HG02642 (cell line): ENCODE measurements around the gene ADK.
"Not testable (repeated sequence)": the region's sequence is repeated elsewhere in the genome, so short reads cannot be mapped to it uniquely, and the experiment has no call there.

Experiments
- ATAC-seq: cut with Tn5 transposase; IDR thresholded peaks from one replicate; pipeline ENCODE4 v1.9.1; 2021; ENCODE audit warnings: mild to moderate bottlenecking; ENCODE audit not compliant: unreplicated experiment, poor library complexity

Gene ADK

GRCh38 chr10:74335501-74335900 lies 184.5 kb downstream of the ADK start:
- no peak for ATAC-seq

DNA sequence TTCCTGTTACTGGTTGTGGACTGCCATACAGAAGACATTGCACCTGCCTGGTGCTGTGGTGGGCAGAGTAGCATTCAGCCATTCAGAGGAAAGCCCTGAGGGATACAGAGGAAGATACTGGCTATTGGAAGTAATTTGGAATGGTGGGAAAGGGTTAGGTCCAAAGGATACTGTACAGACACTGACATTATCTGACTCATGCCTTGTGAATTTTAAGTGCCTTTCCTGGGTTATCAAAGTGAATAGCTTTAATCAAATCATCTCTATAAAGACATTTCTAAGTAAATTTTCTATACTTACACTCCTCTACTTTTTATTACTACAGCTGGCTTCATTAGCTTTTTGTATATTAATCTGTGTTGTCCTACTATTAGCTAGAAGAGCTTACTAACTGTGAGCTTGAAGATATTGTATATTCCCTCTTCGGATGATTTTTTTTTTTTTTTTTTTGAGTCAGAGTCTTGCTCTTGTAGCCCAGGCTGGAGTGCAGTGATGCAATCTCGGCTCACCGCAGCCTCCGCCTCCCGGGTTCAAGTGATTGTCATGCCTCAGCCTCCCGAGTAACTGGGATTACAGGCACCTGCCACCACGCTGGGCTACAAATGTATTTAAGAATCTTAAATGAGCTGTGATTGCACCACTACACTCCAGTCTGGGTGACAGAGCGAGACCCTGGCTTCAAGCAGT lies 186.5 kb downstream of the ADK start:
- no peak for ATAC-seq

GRCh38 chr10:74342991-74343390 lies 192.0 kb downstream of the ADK start:
- ATAC-seq: no peak

DNA sequence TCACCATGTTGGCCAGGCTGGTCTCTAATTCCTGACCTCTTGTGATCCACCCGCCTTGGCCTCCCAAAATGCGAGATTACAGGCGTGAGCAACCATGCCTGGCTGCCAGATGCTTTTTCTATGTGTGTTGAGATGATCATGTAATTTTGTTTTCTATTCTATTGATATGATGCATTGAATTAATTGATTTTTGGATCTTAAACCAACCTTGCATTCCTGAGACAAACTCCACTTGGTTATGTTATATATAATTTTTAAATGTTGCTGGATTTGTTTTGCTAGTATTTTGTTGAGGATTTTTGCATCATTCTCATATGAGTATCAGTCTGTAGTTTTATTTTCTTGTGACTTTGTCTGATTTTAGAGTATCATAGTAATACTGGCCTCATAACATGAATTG lies 192.8 kb downstream of the ADK start:
- no peak for ATAC-seq

- no peak for ATAC-seq
These were observed 193.3 kb downstream of the ADK start for GRCh38 chr10:74344306-74344705.

DNA sequence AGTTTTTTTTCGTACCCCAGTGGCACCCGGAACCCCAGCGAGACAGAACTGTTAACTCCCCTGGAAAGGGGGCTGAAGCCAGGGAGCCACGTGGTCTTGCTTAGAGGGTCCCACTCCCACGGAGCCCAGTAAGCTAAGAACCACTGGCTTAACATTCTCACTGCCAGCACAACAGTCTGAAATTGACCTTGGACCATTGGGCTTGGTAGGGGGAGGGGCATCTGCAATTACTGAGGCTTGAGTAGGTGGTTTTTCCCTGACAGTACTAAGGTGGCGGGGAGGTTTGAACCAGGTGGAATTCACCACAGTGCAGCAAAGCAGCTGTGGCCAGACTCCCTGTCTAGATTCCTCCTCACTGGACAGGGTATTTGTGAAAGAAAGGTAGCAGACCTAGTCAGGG lies 196.5 kb downstream of the ADK start:
- no peak for ATAC-seq

DNA sequence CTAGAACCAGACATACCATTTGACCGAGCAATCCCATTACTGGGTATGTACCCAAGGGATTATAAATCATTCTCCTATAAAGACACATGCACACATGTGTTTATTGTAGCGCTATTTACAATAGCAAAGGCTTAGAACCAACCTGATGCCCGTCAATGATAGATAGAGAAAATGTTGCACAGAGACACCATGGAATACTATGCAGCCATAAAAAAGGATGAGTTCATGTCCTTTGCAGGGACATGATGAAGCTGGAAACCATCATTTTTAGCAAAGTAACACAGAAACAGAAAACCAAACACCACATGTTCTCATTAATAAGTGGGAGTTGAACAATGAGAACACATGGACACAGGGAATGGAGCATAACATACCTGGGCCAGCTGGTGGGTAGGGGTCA lies 202.0 kb downstream of the ADK start:
- not testable (repeated sequence) for ATAC-seq

- ATAC-seq: no peak
These were observed 210.7 kb downstream of the ADK start for GRCh38 chr10:74361678-74362077.

DNA sequence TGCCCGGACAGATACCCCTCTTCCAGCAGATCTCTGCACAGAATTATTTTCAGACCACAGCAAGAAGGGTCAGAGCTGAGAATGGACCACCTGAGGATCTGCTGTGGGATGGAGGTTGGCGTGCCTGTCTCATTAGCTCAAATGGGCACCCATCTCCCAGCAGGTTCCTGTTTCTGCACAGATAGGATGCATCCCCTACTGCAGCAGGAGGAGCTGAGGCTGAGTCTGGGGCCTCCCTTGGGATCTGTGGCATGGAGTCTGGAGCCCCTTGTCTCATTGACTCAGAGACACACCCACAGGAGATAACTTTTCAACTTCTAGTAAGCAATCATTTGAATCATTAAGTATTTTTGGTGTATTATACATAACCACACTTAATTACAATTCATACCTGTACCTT lies 212.7 kb downstream of the ADK start:
- no peak for ATAC-seq

DNA sequence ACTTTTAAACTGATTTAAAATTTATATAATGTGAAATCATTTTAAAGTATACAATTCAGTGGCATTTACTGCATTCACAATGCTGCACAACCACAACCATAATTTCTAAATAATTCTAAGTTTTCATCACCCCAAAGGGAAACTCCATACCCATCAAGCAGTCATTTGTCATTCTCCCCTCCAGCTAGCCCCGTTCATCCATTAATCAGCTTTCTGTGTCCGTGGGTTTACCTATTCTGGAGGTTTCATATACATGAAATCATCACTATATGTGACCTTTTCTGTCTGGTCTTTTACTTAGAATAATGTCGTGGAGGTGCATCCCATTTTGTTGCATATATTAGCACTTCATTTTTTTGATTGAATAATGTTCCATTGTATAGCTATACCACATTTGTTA lies 214.1 kb downstream of the ADK start:
- no peak for ATAC-seq

DNA sequence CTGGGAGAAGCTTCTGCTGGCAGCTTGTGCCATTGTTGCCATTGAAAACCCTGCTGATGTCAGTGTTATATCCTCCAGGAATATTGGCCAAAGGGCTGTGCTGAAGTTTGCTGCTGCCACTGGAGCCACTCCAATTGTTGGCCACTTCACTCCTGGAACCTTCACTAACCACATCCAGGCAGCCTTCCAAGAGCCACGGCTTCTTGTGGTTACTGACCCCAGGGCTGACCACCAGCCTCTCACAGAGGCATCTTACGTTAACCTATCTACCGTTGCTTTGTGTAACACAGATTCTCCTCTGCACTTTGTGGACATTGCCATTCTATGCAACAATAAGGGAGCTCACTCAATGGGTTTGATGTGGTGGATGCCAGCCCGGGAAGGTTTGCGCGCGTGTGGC lies 220.7 kb downstream of the ADK start:
- ATAC-seq: no peak

GRCh38 chr10:74373059-74373458 lies 222.0 kb downstream of the ADK start:
- no peak for ATAC-seq

GRCh38 chr10:74377476-74377875 lies 226.5 kb downstream of the ADK start:
- ATAC-seq: no peak

- ATAC-seq: no peak
These were observed 228.5 kb downstream of the ADK start for GRCh38 chr10:74379474-74379873.

- no peak for ATAC-seq
These were observed 229.8 kb downstream of the ADK start for GRCh38 chr10:74380795-74381194.

- ATAC-seq: no peak
These were observed 230.4 kb downstream of the ADK start for GRCh38 chr10:74381291-74381853.

- ATAC-seq: no peak
These were observed 231.6 kb downstream of the ADK start for GRCh38 chr10:74382663-74383062.

GRCh38 chr10:74383642-74384041 lies 232.6 kb downstream of the ADK start:
- no peak for ATAC-seq

DNA sequence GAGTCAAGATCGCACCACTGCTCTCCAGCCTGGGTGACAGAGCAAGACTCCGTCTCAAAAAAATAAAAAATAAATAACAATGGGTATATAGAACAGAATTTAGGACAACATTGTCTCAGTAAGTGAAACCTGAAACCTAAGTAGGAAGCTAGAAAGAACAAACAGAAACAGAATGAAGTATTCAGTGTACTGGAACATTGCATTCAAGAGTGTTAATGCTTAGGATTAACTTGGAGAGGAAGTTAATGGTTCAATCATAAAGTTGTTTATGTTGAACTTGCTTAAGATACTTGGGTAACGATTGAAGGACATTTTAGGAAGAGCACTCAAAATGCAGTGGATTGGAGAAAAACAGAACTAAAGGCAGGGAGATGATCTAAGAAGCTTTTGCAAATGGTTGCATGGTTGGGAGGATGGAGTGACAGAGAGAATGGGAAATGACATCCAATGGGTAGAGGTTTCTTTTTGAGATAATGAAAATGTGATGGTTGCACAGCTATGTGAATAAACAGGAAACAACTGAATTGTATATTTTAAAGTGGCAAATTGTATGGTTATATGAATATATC lies 233.7 kb downstream of the ADK start:
- no peak for ATAC-seq

DNA sequence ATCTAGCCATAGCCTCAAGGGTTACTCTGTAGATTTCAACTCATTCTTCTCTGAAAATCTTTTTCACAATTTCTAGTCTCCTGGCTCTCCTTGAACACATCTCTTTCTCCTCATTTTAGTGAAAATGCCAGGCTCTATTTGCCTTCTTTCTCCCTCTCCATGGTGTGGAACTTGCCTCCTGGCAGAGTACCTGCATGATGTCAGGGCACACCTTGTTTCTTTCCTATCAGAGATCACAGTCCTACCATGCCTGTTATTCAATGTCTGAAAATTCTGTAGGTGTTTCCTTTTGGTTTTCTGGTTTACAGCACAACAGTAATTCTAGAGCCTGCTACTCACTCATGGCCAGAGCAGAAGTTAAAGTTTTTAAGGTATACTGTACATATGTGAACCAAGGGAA lies 237.8 kb downstream of the ADK start:
- no peak for ATAC-seq

- no peak for ATAC-seq
These were observed 240.8 kb downstream of the ADK start for GRCh38 chr10:74391786-74392185.

GRCh38 chr10:74394416-74394969 lies 243.5 kb downstream of the ADK start:
- ATAC-seq: no peak
